NB4 (cell line): ENCODE data around the gene PLA2G15.

ENCODE experiments used
- DNase-seq: peaks from one replicate; pipeline ENCODE4 v3.0.0; 2010; ENCODE audit warnings: low read depth
- H3K4me3 ChIP-seq: one replicate; pipeline ENCODE4 v1.5.1; 2011; ENCODE audit warnings: mild to moderate bottlenecking, low read depth, low read length, moderate library complexity
- CTCF ChIP-seq: IDR thresholded peaks from one replicate; pipeline ENCODE4 v1.5.1; 2012; ENCODE audit warnings: low read depth, low read length
- MYC ChIP-seq: IDR thresholded peaks from 2 replicates; pipeline ENCODE4 v1.6.1; 2011; ENCODE audit warnings: low read depth, low read length
- POLR2A ChIP-seq: IDR thresholded peaks from 2 replicates; pipeline ENCODE4 v1.6.1; 2011; ENCODE audit warnings: mild to moderate bottlenecking; ENCODE audit not compliant: insufficient read length; ENCODE audit errors: extremely low read depth
- TF ChIP-seq, protein P1 (sequence below): IDR thresholded peaks from 2 replicates; pipeline ENCODE4 v1.6.1; 2011; ENCODE audit warnings: low read depth, low read length

The PLA2G15 gene

DNA sequence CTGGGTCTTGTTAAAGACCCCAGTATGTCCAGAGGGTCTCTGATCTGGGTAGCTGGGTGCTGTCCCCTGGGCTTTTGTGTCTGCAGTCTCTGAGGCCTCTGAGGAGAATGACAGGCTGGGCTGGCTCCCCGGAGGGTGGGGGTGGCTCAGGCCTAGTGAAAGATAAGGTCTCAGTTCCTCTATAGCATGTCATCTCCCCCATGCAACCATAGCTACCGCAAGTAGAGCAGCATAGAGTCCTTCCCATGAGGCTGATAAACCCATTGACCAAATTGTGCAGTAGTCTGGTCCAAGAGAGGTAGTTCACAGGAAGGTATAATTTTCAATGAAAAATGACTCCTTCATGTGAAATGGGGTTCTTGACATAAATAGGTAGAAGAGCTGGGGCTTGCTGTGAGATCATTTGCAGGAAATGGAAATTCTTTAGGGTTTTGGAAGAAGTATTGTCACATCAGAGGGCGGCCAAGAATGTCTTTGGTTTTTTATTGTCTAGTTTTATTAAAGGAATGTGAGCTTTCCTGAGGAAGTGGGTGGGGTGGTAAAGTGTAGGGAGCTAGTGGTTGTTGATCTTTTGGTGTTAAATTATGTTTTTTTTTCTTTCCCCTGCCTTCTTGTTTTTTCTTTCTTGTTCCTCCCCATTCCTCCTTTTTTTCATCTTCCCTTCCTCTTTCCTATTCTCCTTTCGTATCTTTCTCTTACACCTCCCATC, 44.6 kb downstream of the PLA2G15 start:
- no peak for TF ChIP-seq CTCF
- peak; percentile 44; the same call in 1 of the 2 replicates for TF ChIP-seq MYC
- no peak for TF ChIP-seq POLR2A
- TF ChIP-seq, protein P1, sequence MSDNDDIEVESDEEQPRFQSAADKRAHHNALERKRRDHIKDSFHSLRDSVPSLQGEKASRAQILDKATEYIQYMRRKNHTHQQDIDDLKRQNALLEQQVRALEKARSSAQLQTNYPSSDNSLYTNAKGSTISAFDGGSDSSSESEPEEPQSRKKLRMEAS = peak; percentile 28; the same call in 1 of the 2 replicates
- no peak overlapping the region for H3K4me3 ChIP-seq
- DNase-seq = peak; percentile 95

- no peak for TF ChIP-seq MYC
- no peak for TF ChIP-seq CTCF
- TF ChIP-seq, protein P1 = no peak
- no peak for TF ChIP-seq POLR2A
- no peak overlapping the region for H3K4me3 ChIP-seq
- DNase-seq = no peak
These were observed 45.3 kb downstream of the PLA2G15 start for GRCh38 chr16:68290450-68290849.

GRCh38 chr16:68291227-68291626, 46.1 kb downstream of the PLA2G15 start:
- no peak for DNase-seq
- TF ChIP-seq CTCF (no peak), MYC (no peak), POLR2A (no peak)
- TF ChIP-seq, protein P1 = no peak
- no peak overlapping the region for H3K4me3 ChIP-seq

- DNase-seq = no peak
- no peak overlapping the region for H3K4me3 ChIP-seq
- TF ChIP-seq CTCF = no peak
- TF ChIP-seq, protein P1 = no peak
- no peak for TF ChIP-seq MYC
- no peak for TF ChIP-seq POLR2A
These were observed 47.3 kb downstream of the PLA2G15 start for GRCh38 chr16:68292425-68292824.

DNA sequence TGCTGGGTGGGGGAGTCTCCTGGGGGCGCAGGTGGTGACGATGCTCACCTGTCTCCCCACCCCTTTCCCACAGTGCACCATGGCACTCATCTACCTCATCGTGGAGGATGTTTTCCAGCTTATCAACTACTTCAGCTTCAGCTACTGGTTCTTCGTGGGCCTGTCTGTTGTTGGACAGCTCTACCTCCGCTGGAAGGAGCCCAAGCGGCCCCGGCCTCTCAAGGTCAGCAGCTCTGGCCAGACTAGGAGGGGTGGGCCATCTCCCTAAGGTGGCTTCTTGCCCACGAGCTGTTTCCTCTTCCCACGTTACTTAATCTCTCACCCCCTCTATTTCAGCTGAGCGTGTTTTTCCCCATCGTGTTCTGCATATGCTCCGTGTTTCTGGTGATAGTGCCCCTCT, 51.1 kb downstream of the PLA2G15 start:
- no peak for TF ChIP-seq POLR2A
- H3K4me3 ChIP-seq = no peak overlapping the region
- no peak for DNase-seq

DNA sequence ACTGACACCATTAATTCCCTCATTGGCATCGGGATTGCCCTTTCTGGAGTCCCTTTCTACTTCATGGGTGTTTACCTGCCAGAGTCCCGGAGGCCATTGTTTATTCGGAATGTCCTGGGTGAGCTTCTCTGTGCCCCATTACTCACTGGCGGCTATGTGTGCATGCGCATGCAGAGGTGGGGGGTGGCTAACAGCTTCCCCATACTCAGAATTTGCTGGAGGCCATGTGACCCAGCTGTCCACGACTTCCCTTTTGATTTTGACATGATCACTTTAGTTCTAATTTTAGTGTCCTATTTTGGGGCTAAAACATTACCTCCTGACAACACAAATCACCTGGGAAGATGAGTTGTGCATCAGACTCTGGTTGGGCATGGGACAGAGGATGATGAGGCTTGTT, 51.5 kb downstream of the PLA2G15 start:
- DNase-seq = peak; percentile 32
- no peak overlapping the region for H3K4me3 ChIP-seq
- no peak for TF ChIP-seq MYC
- TF ChIP-seq POLR2A = no peak
- TF ChIP-seq CTCF = no peak
- TF ChIP-seq, protein P1 = no peak
